H1 (cell line): ENCODE data around the gene GABRG3. TPM values are rescaled to one million over a fixed set of nuclear protein-coding genes. Genes with fewer than 3 reads are reported as not detected.

ENCODE experiments used
- CTCF ChIA-PET: fragments of 300-600 bp; sonication (Branson Sonifier 250); formaldehyde crosslinking; loops from one replicate; lab custom pipeline; 2021; ENCODE audit not compliant: partially characterized antibody; lab: Charles Lee
- POLR2A ChIA-PET: fragments of 300-600 bp; sonication (Branson Sonifier 250); formaldehyde crosslinking; loops from one replicate; lab custom pipeline; 2021; ENCODE audit warnings: inconsistent platforms; ENCODE audit not compliant: partially characterized antibody; lab: Charles Lee
- DNase-seq, 2 experiments: peaks; one replicate each; pipeline versions ENCODE4 v3.0.0 to v3.0.0-alpha.2; 2010 to 2022; ENCODE audit warnings: low spot score in 2 of 2, low read depth in 1 of 2, mixed read lengths in 1 of 2
- FAIRE-seq: peaks from 2 replicates; lab custom pipeline; 2011; peaks lifted over from hg19 to GRCh38; lab: Jason Lieb, UNC
- H2AFZ ChIP-seq: 2 replicates; pipeline ENCODE4 v1.8.1; 2012; ENCODE audit warnings: low read length, inconsistent platforms
- H2AK5ac ChIP-seq: 2 replicates; pipeline ENCODE4 v1.6.1; 2013; ENCODE audit warnings: low read depth, low read length
- H2BK120ac ChIP-seq: replicated peaks from 2 replicates; pipeline ENCODE3; 2013; ENCODE audit warnings: low read depth, low read length, inconsistent platforms
- H2BK12ac ChIP-seq: 2 replicates; pipeline ENCODE4 v1.6.1; 2013; ENCODE audit warnings: low read depth, low read length
- H2BK15ac ChIP-seq: 2 replicates; pipeline ENCODE4 v1.6.1; 2013; ENCODE audit warnings: low read length
- H2BK20ac ChIP-seq: 2 replicates; pipeline ENCODE4 v1.6.1; 2013; ENCODE audit warnings: low read length
- H2BK5ac ChIP-seq: 2 replicates; pipeline ENCODE4 v1.6.1; 2013; ENCODE audit warnings: low read depth, low read length
- H3K14ac ChIP-seq: 2 replicates; pipeline ENCODE4 v1.6.1; 2013; ENCODE audit warnings: inconsistent platforms; ENCODE audit not compliant: insufficient read length
- H3K18ac ChIP-seq: 2 replicates; pipeline ENCODE4 v1.6.1; 2013; ENCODE audit warnings: low read length; ENCODE audit errors: extremely low read depth
- H3K23ac ChIP-seq: 2 replicates; pipeline ENCODE4 v1.6.1; 2013; ENCODE audit warnings: inconsistent platforms; ENCODE audit not compliant: insufficient read length
- H3K23me2 ChIP-seq: 2 replicates; pipeline ENCODE4 v1.6.1; 2013; ENCODE audit warnings: low read depth, low read length
- H3K27ac ChIP-seq: 2 replicates; pipeline ENCODE4 v1.6.1; 2011; ENCODE audit warnings: low read depth, low read length, inconsistent platforms
- H3K27me3 ChIP-seq, 4 experiments: replicated peaks in 1 of 4; 1 replicate in 1 of 4; 2 replicates in 3 of 4; pipeline versions ENCODE4 v1.6.1 to v1.8.1; 2011 to 2013; ENCODE audit warnings: low read length in 3 of 4, mild to moderate bottlenecking in 3 of 4, inconsistent platforms in 2 of 4, mixed read lengths in 2 of 4, moderate library complexity in 1 of 4; ENCODE audit not compliant: control insufficient read depth in 3 of 4, insufficient read depth in 3 of 4; ENCODE audit errors: extremely low read depth in 1 of 4
- H3K36me3 ChIP-seq, 4 experiments: 2 replicates each; pipeline versions ENCODE4 v1.6.1 to v1.8.1; 2011 to 2013; ENCODE audit warnings: mild to moderate bottlenecking in 4 of 4, low read length in 3 of 4, moderate library complexity in 2 of 4, control low read depth in 1 of 4, inconsistent platforms in 1 of 4; ENCODE audit not compliant: insufficient read depth in 4 of 4, control insufficient read depth in 2 of 4
- H3K4ac ChIP-seq: replicated peaks from 2 replicates; pipeline ENCODE3; 2013; ENCODE audit warnings: low read length, low read depth, mixed read lengths, inconsistent platforms; ENCODE audit not compliant: insufficient read length
- H3K4me1 ChIP-seq, 4 experiments: replicated peaks in 1 of 4; 1 replicate in 1 of 4; 2 replicates in 3 of 4; pipeline versions ENCODE4 v1.6.1 to v1.8.1; 2011 to 2013; ENCODE audit warnings: low read length in 3 of 4, inconsistent platforms in 2 of 4, mixed read lengths in 1 of 4; ENCODE audit not compliant: insufficient read depth in 4 of 4, control insufficient read depth in 3 of 4
- H3K4me2 ChIP-seq, 2 experiments: 2 replicates each; pipeline versions ENCODE4 v1.6.1 to v1.8.1; 2011 to 2013; ENCODE audit warnings: low read depth in 2 of 2, low read length in 2 of 2, control low read depth in 1 of 2, inconsistent platforms in 1 of 2, mild to moderate bottlenecking in 1 of 2; ENCODE audit not compliant: insufficient read depth in 1 of 2
- H3K4me3 ChIP-seq, 4 experiments: fragments of 200-600, 300-600 bp in 1 of 4; sonication (generic), shearing (Covaris generic), sonication (Bioruptor Twin) in 1 of 4; 2 replicates each; pipeline versions ENCODE4 v1.5.1 to v1.8.1; 2011 to 2016; ENCODE audit warnings: low read length in 4 of 4, low read depth in 3 of 4, control low read depth in 2 of 4, inconsistent platforms in 2 of 4, mild to moderate bottlenecking in 2 of 4, mixed read lengths in 1 of 4, moderate library complexity in 1 of 4; ENCODE audit not compliant: insufficient read depth in 2 of 4; ENCODE audit errors: extremely low read depth in 1 of 4
- H3K56ac ChIP-seq: replicated peaks from 2 replicates; pipeline ENCODE3; 2013; ENCODE audit warnings: low read depth, mild to moderate bottlenecking, mixed read lengths, low read length, inconsistent platforms; ENCODE audit not compliant: insufficient read length
- H3K79me1 ChIP-seq: 2 replicates; pipeline ENCODE4 v1.6.1; 2013; ENCODE audit warnings: low read depth, low read length, control low read depth
- H3K79me2 ChIP-seq, 2 experiments: 2 replicates each; pipeline versions ENCODE4 v1.6.1 to v1.8.1; 2012 to 2013; ENCODE audit warnings: low read length in 2 of 2, mild to moderate bottlenecking in 2 of 2, inconsistent platforms in 1 of 2; ENCODE audit not compliant: insufficient read depth in 2 of 2, control insufficient read depth in 1 of 2
- H3K9ac ChIP-seq, 4 experiments: replicated peaks in 1 of 4; 1 replicate in 1 of 4; 2 replicates in 3 of 4; pipeline versions ENCODE4 v1.6.1 to v1.8.1; 2011 to 2013; ENCODE audit warnings: low read depth in 3 of 4, low read length in 3 of 4, control low read depth in 2 of 4, mild to moderate bottlenecking in 2 of 4, moderate library complexity in 2 of 4, inconsistent platforms in 1 of 4; ENCODE audit errors: extremely low read depth in 1 of 4
- H3K9me3 ChIP-seq, 2 experiments: 2 replicates each; pipeline versions ENCODE4 v1.6.1 to v1.8.1; 2012 to 2013; ENCODE audit warnings: mild to moderate bottlenecking in 2 of 2, moderate library complexity in 2 of 2, control low read depth in 1 of 2, inconsistent platforms in 1 of 2, low read depth in 1 of 2, low read length in 1 of 2, mixed read lengths in 1 of 2; ENCODE audit not compliant: insufficient read depth in 2 of 2
- H4K20me1 ChIP-seq, 2 experiments: replicated peaks in 1 of 2; 2 replicates each; pipeline versions ENCODE3 to v1.8.1; 2011 to 2013; ENCODE audit warnings: inconsistent platforms in 2 of 2, low read length in 2 of 2, mild to moderate bottlenecking in 1 of 2; ENCODE audit not compliant: insufficient read depth in 2 of 2, control insufficient read depth in 1 of 2
- H4K5ac ChIP-seq: 2 replicates; pipeline ENCODE4 v1.6.1; 2013; ENCODE audit warnings: low read length, low read depth, mixed read lengths, inconsistent platforms; ENCODE audit not compliant: insufficient read length
- H4K8ac ChIP-seq: 2 replicates; pipeline ENCODE4 v1.8.0; 2013; ENCODE audit warnings: mild to moderate bottlenecking, moderate library complexity, low read length, inconsistent platforms; ENCODE audit not compliant: insufficient read depth; ENCODE audit errors: extremely low read depth
- H4K91ac ChIP-seq: replicated peaks from 2 replicates; pipeline ENCODE3; 2013; ENCODE audit warnings: low read length, mixed read lengths, inconsistent platforms; ENCODE audit not compliant: insufficient read length
- CEBPB ChIP-seq: IDR thresholded peaks from 2 replicates; pipeline ENCODE4 v1.6.1; 2012; ENCODE audit warnings: low read depth, low read length
- CHD1 ChIP-seq: IDR thresholded peaks from 2 replicates; pipeline ENCODE4 v1.6.1; 2012; ENCODE audit warnings: low read depth, low read length, improper control_type of control experiment
- CREB1 ChIP-seq: IDR thresholded peaks from 2 replicates; pipeline ENCODE4 v1.6.1; 2012; ENCODE audit warnings: inconsistent platforms
- EGR1 ChIP-seq: IDR thresholded peaks from 2 replicates; pipeline ENCODE4 v1.6.1; 2011; ENCODE audit warnings: low read depth, low read length, borderline replicate concordance
- EZH2 ChIP-seq: fragments of 200-600 bp; sonication (generic); IDR thresholded peaks from 2 replicates; pipeline ENCODE4 v1.7.1; 2012; ENCODE audit warnings: low read depth, mild to moderate bottlenecking, moderate library complexity, low read length, inconsistent platforms; ENCODE audit not compliant: severe bottlenecking
- FOSL1 ChIP-seq: IDR thresholded peaks from 2 replicates; pipeline ENCODE4 v1.6.1; 2011; ENCODE audit warnings: mild to moderate bottlenecking, low read depth, low read length, moderate library complexity; ENCODE audit not compliant: insufficient read depth
- GABPA ChIP-seq: IDR thresholded peaks from 2 replicates; pipeline ENCODE4 v1.6.1; 2011; ENCODE audit warnings: mild to moderate bottlenecking, low read length, moderate library complexity, borderline replicate concordance; ENCODE audit not compliant: insufficient read depth
- MAFK ChIP-seq: IDR thresholded peaks from 2 replicates; pipeline ENCODE4 v1.6.1; 2012; ENCODE audit warnings: low read depth, mild to moderate bottlenecking, improper control_type of control experiment, low read length
- POLR2A ChIP-seq, 2 experiments: IDR thresholded peaks; 1 replicate in 1 of 2; 2 replicates in 1 of 2; pipeline ENCODE4 v1.6.1; 2011; ENCODE audit warnings: low read depth in 2 of 2, low read length in 2 of 2, mild to moderate bottlenecking in 2 of 2; ENCODE audit errors: control extremely low read depth in 1 of 2
- RXRA ChIP-seq: IDR thresholded peaks from 2 replicates; pipeline ENCODE4 v1.6.1; 2011; ENCODE audit warnings: low read depth, mild to moderate bottlenecking, low read length, moderate library complexity; ENCODE audit not compliant: insufficient read depth
- SAP30 ChIP-seq: fragments of 300-600 bp; sonication (generic); IDR thresholded peaks from 2 replicates; pipeline ENCODE4 v1.7.1; 2012; ENCODE audit warnings: low read length, moderate library complexity, mild to moderate bottlenecking, inconsistent platforms; ENCODE audit not compliant: insufficient read depth, insufficient replicate concordance
- SP2 ChIP-seq: IDR thresholded peaks from 2 replicates; pipeline ENCODE4 v1.6.1; 2012; ENCODE audit warnings: mild to moderate bottlenecking, low read length, inconsistent platforms
- WGBS, 2 experiments: shearing (Covaris generic) in 1 of 2; methylation state at CpG; one replicate each; pipeline versions ENCODE4 v1.1.6 to v1.1.7; 2013 to 2015; ENCODE audit warnings: low lambda C conversion rate in 2 of 2, mixed read lengths in 2 of 2, inconsistent platforms in 1 of 2, low coverage in 1 of 2, missing lambda C conversion rate in 1 of 2; ENCODE audit not compliant: insufficient replicate concordance in 2 of 2, insufficient coverage in 1 of 2, insufficient read length in 1 of 2; ENCODE audit errors: extremely low coverage in 1 of 2, missing lambda C conversion rate in 1 of 2; 5-methylcytosine and 5-hydroxymethylcytosine counted together
- polyA plus RNA-seq, 7 experiments: library from polyadenylated mRNA; depleted of rRNA in 3 of 7; stranded (reverse) in 5 of 7; unstranded in 2 of 7; fragments of >200 nt in 5 of 7; fragments of 200-250 nt in 2 of 7; gene quantifications; 1 replicate in 5 of 7; 2 replicates in 1 of 7; 4 replicates in 1 of 7; pipeline versions ENCODE4 v1.2.1 to v1.2.3, GENCODE V29; 2011 to 2013; ENCODE audit warnings: missing spikeins in 2 of 7, mixed read lengths in 2 of 7
- total RNA-seq: library from RNA; stranded (reverse); fragmentation: NEBNext Ultra II Directional; extraction: Animal tissue kit (Norgen Biotek cat#: 25700); gene quantifications from 2 replicates; pipeline ENCODE4 v1.2.1, GENCODE V29; 2021
- TF ChIP-seq, protein P1 (sequence below): IDR thresholded peaks from 2 replicates; pipeline ENCODE4 v1.6.1; 2012; ENCODE audit warnings: inconsistent platforms

Gene GABRG3
- total and polyA plus RNA-seq, 2 of the 8 experiments (the other 6 are each of a cell fraction or from before 2014, with no cell fraction given): 0.17 to 0.80 TPM

DNA sequence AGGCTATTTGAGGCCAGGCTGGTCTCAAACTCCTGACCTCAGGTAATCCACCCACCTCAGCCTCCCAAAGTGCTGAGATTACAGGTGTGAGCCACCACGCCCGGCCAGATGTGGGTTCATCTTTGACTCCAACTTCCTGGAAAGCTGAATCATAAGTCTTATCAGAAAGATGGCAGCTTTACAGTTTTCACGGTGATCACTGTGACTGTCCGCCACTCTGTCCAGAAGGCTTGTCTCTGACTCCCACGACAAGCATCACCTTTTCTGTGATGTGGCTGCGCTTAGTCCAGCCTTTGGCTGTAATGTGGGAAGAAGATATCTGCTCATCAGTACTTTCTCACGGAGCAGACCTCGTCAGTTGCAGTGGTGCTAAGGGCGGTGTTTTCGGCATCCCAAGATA lies 527.7 kb downstream of the GABRG3 start:
- Histone ChIP-seq H4K20me1 (no peaks in the 10 kb centered on the region), H2BK120ac (no peak overlapping the region), H3K23me2 (no peaks in the 10 kb centered on the region; the same call in 1 of the 2 replicates), H3K27ac (no peak overlapping the region), H3K4me1 (peaks cover 0 to 3% (median 1%) of the 10 kb centered on the region in 4 experiments; a peak in 2 of 7 replicates), H3K18ac (no peak overlapping the region), H4K91ac (no peak overlapping the region), H2AK5ac (no peak overlapping the region), H3K23ac (no peak overlapping the region), H3K9me3 (no peaks in the 10 kb centered on the region), H2BK12ac (no peak overlapping the region), H3K56ac (no peak overlapping the region), H2AFZ (no peak overlapping the region), H3K4me3 (no peak overlapping the region), H3K36me3 (no peaks in the 10 kb centered on the region), H3K14ac (no peak overlapping the region), H2BK20ac (no peak overlapping the region), H3K4me2 (no peak overlapping the region), H3K79me1 (no peaks in the 10 kb centered on the region), H3K79me2 (no peaks in the 10 kb centered on the region), H3K4ac (no peak overlapping the region), H3K9ac (no peak overlapping the region), H4K5ac (no peak overlapping the region), H3K27me3 (no peaks in the 10 kb centered on the region), H4K8ac (no peak overlapping the region), H2BK15ac (no peak overlapping the region), H2BK5ac (no peak overlapping the region)
- FAIRE-seq (no peak), DNase-seq (no peak)
- CTCF ChIA-PET: no interaction called here
- 100% methylated on average over 10 of the region's 10 CpGs; no CpG with 5 or more reads in 1 of the 2 experiments for WGBS, 2 experiments
- POLR2A ChIA-PET: no interaction called here
- TF ChIP-seq SP2 (no peak), CREB1 (no peak), GABPA (no peak), CEBPB (no peak), CHD1 (no peak), FOSL1 (no peak), EGR1 (no peak), RXRA (no peak), MAFK (no peak), SAP30 (no peak), EZH2 (no peak), POLR2A (IDR thresholded peaks at IDR 0.05; ENCODE audit: control extremely low read depth in 1 of 2, low read depth in 2 of 2, low read length in 2 of 2) (no peak)
- TF ChIP-seq, protein P1, sequence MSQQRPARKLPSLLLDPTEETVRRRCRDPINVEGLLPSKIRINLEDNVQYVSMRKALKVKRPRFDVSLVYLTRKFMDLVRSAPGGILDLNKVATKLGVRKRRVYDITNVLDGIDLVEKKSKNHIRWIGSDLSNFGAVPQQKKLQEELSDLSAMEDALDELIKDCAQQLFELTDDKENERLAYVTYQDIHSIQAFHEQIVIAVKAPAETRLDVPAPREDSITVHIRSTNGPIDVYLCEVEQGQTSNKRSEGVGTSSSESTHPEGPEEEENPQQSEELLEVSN: no peak
